B cell (primary cell): ENCODE measurements around the gene LRP1. TPM values are rescaled to one million over a fixed set of nuclear protein-coding genes. Genes with fewer than 3 reads are reported as not detected.

Experiments
- ATAC-seq: fragments of 200-7000 bp; cut with Tn5 transposase; one replicate; pipeline ENCODE4 v1.10.0; 2021; ENCODE audit warnings: low read depth, mild to moderate bottlenecking, moderate number of reproducible peaks, moderate library complexity
- CTCF ChIA-PET: fragments of 350-600 bp; sonication (Branson Sonifier 250); formaldehyde crosslinking; loops from one replicate; lab custom pipeline; 2021; ENCODE audit warnings: antibody characterized with exemption, inconsistent platforms; lab: Charles Lee
- POLR2A ChIA-PET: fragments of 350-600 bp; sonication (Branson Sonifier 250); formaldehyde crosslinking; loops from one replicate; lab custom pipeline; 2021; ENCODE audit warnings: antibody characterized with exemption; lab: Charles Lee
- DNase-seq: peaks from one replicate; pipeline ENCODE4 v3.0.0; 2013
- H2AFZ ChIP-seq: 2 replicates; pipeline ENCODE4 v1.6.1; 2012; ENCODE audit warnings: mild to moderate bottlenecking, low read depth, low read length; ENCODE audit not compliant: insufficient read depth, poor library complexity, severe bottlenecking
- H3K27ac ChIP-seq, 2 donors: 1 replicate in 1 of 2; 2 replicates in 1 of 2; pipeline ENCODE4 v1.5.1; 2012 to 2013; ENCODE audit warnings: low read length in 2 of 2, mild to moderate bottlenecking in 2 of 2, moderate library complexity in 1 of 2
- H3K27me3 ChIP-seq, 4 experiments: fragments of 200-600 bp in 1 of 4; sonication (generic) in 1 of 4; replicated peaks in 1 of 4; 1 replicate in 2 of 4; 2 replicates in 2 of 4; pipeline versions ENCODE4 v1.6.1 to v1.7.0; 2013 to 2016; ENCODE audit warnings: low read length in 3 of 4, mild to moderate bottlenecking in 2 of 4, mixed read lengths in 1 of 4, moderate library complexity in 1 of 4; ENCODE audit not compliant: insufficient read depth in 4 of 4, control insufficient read depth in 3 of 4; ENCODE audit errors: control extremely low read depth in 1 of 4
- H3K36me3 ChIP-seq, 2 experiments: replicated peaks in 1 of 2; 1 replicate in 1 of 2; 2 replicates in 1 of 2; pipeline versions ENCODE4 v1.6.1 to v1.7.1; 2013; ENCODE audit warnings: low read length in 1 of 2; ENCODE audit not compliant: insufficient read depth in 2 of 2, control insufficient read depth in 1 of 2; ENCODE audit errors: control extremely low read depth in 1 of 2, extremely low read depth in 1 of 2
- H3K4me1 ChIP-seq, 2 donors: fragments of 200-600 bp in 1 of 2; sonication (generic) in 1 of 2; 1 replicate in 1 of 2; 2 replicates in 1 of 2; pipeline versions ENCODE4 v1.5.1 to v1.6.1; 2013 to 2017; ENCODE audit warnings: low read length in 2 of 2; ENCODE audit not compliant: control insufficient read depth in 2 of 2, insufficient read depth in 2 of 2
- H3K4me2 ChIP-seq: replicated peaks from 2 replicates; pipeline ENCODE3; 2012; ENCODE audit warnings: mild to moderate bottlenecking, low read depth, low read length; ENCODE audit not compliant: poor library complexity, severe bottlenecking
- H3K4me3 ChIP-seq, 5 experiments: fragments of 200-600 bp in 1 of 5; sonication (generic) in 1 of 5; 1 replicate in 3 of 5; 2 replicates in 2 of 5; pipeline versions ENCODE4 v1.5.1 to v1.7.0; 2011 to 2016; ENCODE audit warnings: low read length in 4 of 5, mild to moderate bottlenecking in 4 of 5, low read depth in 2 of 5, control low read depth in 1 of 5, moderate library complexity in 1 of 5; ENCODE audit not compliant: insufficient read depth in 1 of 5; ENCODE audit errors: control extremely low read depth in 1 of 5, extremely low read depth in 1 of 5
- H3K79me2 ChIP-seq: fragments of 200-600 bp; sonication (generic); one replicate; pipeline ENCODE4 v1.6.0; 2016; ENCODE audit warnings: low read length; ENCODE audit not compliant: control insufficient read depth, insufficient read depth
- H3K9ac ChIP-seq: fragments of 200-600 bp; sonication (generic); 2 replicates; pipeline ENCODE4 v1.6.1; 2017; ENCODE audit warnings: mild to moderate bottlenecking, low read length, moderate library complexity
- H3K9me3 ChIP-seq, 3 donors: one replicate each; pipeline versions ENCODE4 v1.6.1 to v1.7.1; 2013; ENCODE audit warnings: low read length in 2 of 3; ENCODE audit not compliant: control insufficient read depth in 2 of 3, insufficient read depth in 1 of 3; ENCODE audit errors: control extremely low read depth in 1 of 3
- H4K20me1 ChIP-seq: 2 replicates; pipeline ENCODE4 v1.6.0; 2012; ENCODE audit warnings: mild to moderate bottlenecking, low read length; ENCODE audit not compliant: insufficient read depth, control insufficient read depth, poor library complexity, severe bottlenecking
- H3K27ac Mint-ChIP-seq: one replicate; pipeline ENCODE4 v1.8.0; 2021; ENCODE audit warnings: mixed read lengths
- H3K27me3 Mint-ChIP-seq: one replicate; pipeline ENCODE4 v1.8.0; 2021; ENCODE audit warnings: mixed read lengths
- H3K4me1 Mint-ChIP-seq: one replicate; pipeline ENCODE4 v1.8.0; 2021; ENCODE audit warnings: mixed read lengths
- H3K4me3 Mint-ChIP-seq: one replicate; pipeline ENCODE4 v1.8.0; 2021; ENCODE audit warnings: mixed read lengths
- H3K9me3 Mint-ChIP-seq: one replicate; pipeline ENCODE4 v1.8.0; 2022; ENCODE audit warnings: mixed read lengths; ENCODE audit not compliant: insufficient read depth
- CTCF ChIP-seq: fragments of 200-600 bp; IDR thresholded peaks from one replicate; pipeline ENCODE4 v1.8.0; 2022; ENCODE audit warnings: antibody characterized with exemption, mild to moderate bottlenecking
- EZH2 ChIP-seq: IDR thresholded peaks from 2 replicates; pipeline ENCODE4 v1.6.1; 2012; ENCODE audit warnings: borderline replicate concordance, low read depth, mild to moderate bottlenecking, moderate library complexity, low read length; ENCODE audit not compliant: insufficient read depth, poor library complexity, severe bottlenecking
- WGBS: methylation state at CpG from one replicate; pipeline ENCODE4 v1.1.5; 2013; ENCODE audit warnings: missing lambda C conversion rate; ENCODE audit not compliant: insufficient coverage; 5-methylcytosine and 5-hydroxymethylcytosine counted together
- intact Hi-C: fragments of 100-400 bp; cut with micrococcal nuclease; formaldehyde crosslinking; loops from one replicate; pipeline ENCODE4 v1.10.0; 2022
- polyA plus RNA-seq: library from polyadenylated mRNA; depleted of rRNA; stranded (reverse); fragments of >200 nt; gene quantifications from 2 replicates; pipeline ENCODE4 v1.2.3, GENCODE V29; 2012
- total RNA-seq, 2 donors: library from RNA; stranded (reverse); fragments of 120-200 nt in 1 of 2; gene quantifications; 1 replicate in 1 of 2; 2 replicates in 1 of 2; pipeline versions ENCODE4 v1.2.3 to v1.2.4, GENCODE V29; 2013 to 2022

LRP1 gene
- total and polyA plus RNA-seq, 2 donors (not counting 1 experiment from before 2014, with no cell fraction given), result 2.0 to 4.1 TPM

DNA sequence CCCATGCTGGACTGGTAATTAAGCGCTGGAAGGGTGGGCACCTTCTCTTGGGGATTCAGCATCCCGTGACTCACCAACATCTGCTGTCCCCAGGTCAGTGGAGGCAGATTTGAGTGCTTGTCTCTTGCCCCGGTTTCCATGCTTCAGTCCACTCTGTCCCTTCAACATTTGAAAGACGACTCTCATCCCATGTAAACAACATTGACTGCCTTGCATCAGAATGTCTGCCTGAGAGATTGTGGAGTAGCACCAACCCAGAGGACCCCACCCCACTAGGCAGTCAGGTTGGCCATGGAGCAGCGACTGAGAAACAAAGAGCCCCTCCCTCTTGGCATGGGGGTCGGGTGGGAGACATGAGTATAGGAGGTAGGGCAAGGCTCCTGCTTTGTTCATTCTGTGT, 127.6 kb downstream of the LRP1 start:
- Histone ChIP-seq H3K27me3 (no peaks in the 10 kb centered on the region), H3K9me3 (no peaks in the 10 kb centered on the region), H2AFZ (no peak overlapping the region), H3K4me3 (no peak overlapping the region), H4K20me1 (no peaks in the 10 kb centered on the region), H3K9ac (no peak overlapping the region), H3K4me2 (no peak overlapping the region), H3K79me2 (no peaks in the 10 kb centered on the region), H3K27ac (no peak overlapping the region), H3K36me3 (peaks cover 29 to 63% of the 10 kb centered on the region in 2 experiments), H3K4me1 (no peaks in the 10 kb centered on the region)
- no peak overlapping the region for H3K27ac Mint-ChIP-seq
- ChIA-PET POLR2A (interaction anchor here (0.6 kb wide), 1 partner anchor 157 kb away, joined by 4 read pairs; no protein-coding TSS in a partner anchor), CTCF (no interaction called here)
- H3K27me3 Mint-ChIP-seq, result no peaks in the 10 kb centered on the region
- intact Hi-C loops, result no loop called here
- H3K4me3 Mint-ChIP-seq, result no peak overlapping the region
- H3K9me3 Mint-ChIP-seq, result no peaks in the 10 kb centered on the region
- WGBS, result 98% methylated on average over 3 of the region's 6 CpGs
- ATAC-seq (no peak), DNase-seq (no peak)
- no peaks in the 10 kb centered on the region for H3K4me1 Mint-ChIP-seq
- TF ChIP-seq CTCF, result no peak
- no peak for TF ChIP-seq EZH2

DNA sequence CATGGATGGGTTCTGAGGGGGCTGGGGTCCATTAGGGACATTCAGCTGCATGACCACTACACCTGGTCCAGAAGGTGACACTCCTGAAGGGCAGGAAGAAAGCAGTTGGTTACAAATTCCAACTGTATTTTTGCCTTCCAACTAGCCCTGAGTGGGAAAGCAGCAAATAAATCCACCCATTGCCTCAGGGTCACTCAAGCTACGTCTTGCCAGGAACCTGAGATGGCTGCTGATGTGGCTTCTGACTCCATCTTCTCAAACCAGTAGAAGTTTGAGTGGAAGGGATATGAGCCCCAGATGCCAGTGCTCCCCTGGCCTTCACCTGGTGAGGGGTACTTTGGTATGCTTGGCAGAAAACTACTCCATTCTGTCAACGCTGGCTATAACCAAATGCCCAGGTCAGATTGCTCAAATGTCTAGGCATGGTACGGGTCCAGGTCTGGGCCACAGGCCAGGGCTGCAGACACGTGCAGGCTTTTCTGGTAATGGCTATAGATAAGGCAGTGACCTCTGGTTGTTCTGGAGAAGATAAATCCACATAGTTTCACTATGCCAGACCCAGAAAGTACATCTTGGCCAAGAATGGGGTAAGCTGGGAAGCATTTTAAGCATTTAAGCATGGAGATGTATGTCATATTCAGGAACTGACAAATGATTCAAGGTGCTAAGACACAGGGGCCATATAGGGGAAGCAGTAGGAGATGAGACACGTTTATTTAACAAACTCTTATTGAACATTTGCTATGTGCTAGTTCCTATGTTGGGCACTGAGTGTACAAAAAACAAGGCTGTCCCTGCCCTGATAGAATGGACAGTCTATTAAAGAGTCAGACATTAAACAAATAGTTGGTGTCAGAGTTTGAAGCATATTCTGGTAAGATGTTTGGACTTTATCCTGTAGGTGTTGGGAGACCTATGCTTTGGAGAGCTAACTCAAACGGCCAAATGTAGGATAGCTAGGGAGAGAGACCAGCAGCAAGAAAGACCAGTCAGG, 131.0 kb downstream of the LRP1 start:
- no peaks in the 10 kb centered on the region for H3K27me3 ChIP-seq
- CTCF ChIA-PET, result interaction anchor here (2.3 to 8.4 kb wide), 2 partner anchors 45 to 194 kb away, joined by 10 to 126 read pairs; partner anchors contain the start of gene INHBE
- Mint-ChIP-seq H3K4me3 (no peak overlapping the region), H3K4me1 (peaks cover 7% of the 10 kb centered on the region), H3K27me3 (no peaks in the 10 kb centered on the region), H3K9me3 (no peaks in the 10 kb centered on the region), H3K27ac (no peak overlapping the region)
- WGBS, result 95% methylated on average over 4 of the region's 6 CpGs
- intact Hi-C loops, result no loop called here
- H3K79me2 ChIP-seq, result no peaks in the 10 kb centered on the region
- peaks cover 0 to 6% of the 10 kb centered on the region in 2 donors for H3K4me1 ChIP-seq
- POLR2A ChIA-PET, result no interaction called here
- H4K20me1 ChIP-seq, result no peaks in the 10 kb centered on the region
- H3K9ac ChIP-seq, result no peak overlapping the region
- TF ChIP-seq EZH2 (no peak), CTCF (no peak)
- ATAC-seq (no peak), DNase-seq (no peak)
- H3K36me3 ChIP-seq, result peaks cover 29 to 79% of the 10 kb centered on the region in 2 experiments
- no peak overlapping the region for H2AFZ ChIP-seq
- H3K4me3 ChIP-seq, result no peak overlapping the region
- H3K4me2 ChIP-seq, result no peak overlapping the region
- no peaks in the 10 kb centered on the region for H3K9me3 ChIP-seq
- no peak overlapping the region for H3K27ac ChIP-seq
